Posterior cingulate gyrus (tissue), 11 donors: Measurements from ENCODE around the gene FZD2.
A peak's percentile ranks its signal among the peaks of the same experiment; 100 is the strongest.

Experiments
- DNase-seq, 10 donors: peaks; one replicate each; pipeline versions ENCODE4 v3.0.0 to v3.0.0-alpha.2; 2020 to 2021; ENCODE audit warnings: mixed read lengths in 3 of 10
- intact Hi-C: fragments of 100-400 bp; cut with DNase I; formaldehyde crosslinking; loops from one replicate; pipeline ENCODE4 v1.15.1; 2023

Gene FZD2

GRCh38 chr17:44602970-44603369 lies 45.7 kb downstream of the FZD2 start:
- intact Hi-C loops, result no loop called here
- no peak for DNase-seq

- intact Hi-C loops, result no loop called here
These were observed 47.0 kb downstream of the FZD2 start for GRCh38 chr17:44604116-44604761.

GRCh38 chr17:44604768-44605485 lies 47.6 kb downstream of the FZD2 start:
- intact Hi-C loops, result no loop called here
- peak in 1 of 10 donors; percentile 41 for DNase-seq

More at GRCh38 chr17:44604116-44604761, 47.0 kb downstream of the FZD2 start:
- DNase-seq, result peak in 1 of 10 donors; percentile 29

GRCh38 chr17:44606658-44607057 lies 49.4 kb downstream of the FZD2 start:
- intact Hi-C loops, result no loop called here
- peak in 2 of 10 donors; percentile 0 to 69 for DNase-seq

- peak in 1 of 10 donors; percentile 40 for DNase-seq
- intact Hi-C loops, result no loop called here
These were observed 50.8 kb downstream of the FZD2 start for GRCh38 chr17:44607836-44608690.

- intact Hi-C loops, result no loop called here
- peak in 1 of 10 donors; percentile 23 for DNase-seq
These were observed 51.6 kb downstream of the FZD2 start for GRCh38 chr17:44608727-44609435.

GRCh38 chr17:44610331-44610730 lies 53.0 kb downstream of the FZD2 start:
- intact Hi-C loops, result no loop called here
- peak in 2 of 10 donors; percentile 18 to 20 for DNase-seq
